ENCODE results near the gene PIRT.

The PIRT gene

GRCh38 chr17:10815319-10815718, 22.6 kb downstream of the PIRT start:
- DNase-seq: no peak

GRCh38 chr17:10814075-10814474, 23.8 kb downstream of the PIRT start:
- no peak for DNase-seq

GRCh38 chr17:10812674-10813073, 25.2 kb downstream of the PIRT start:
- no peak for DNase-seq

- DNase-seq: no peak
Observed at GRCh38 chr17:10809605-10810004, 28.3 kb downstream of the PIRT start.

GRCh38 chr17:10807704-10808128, 30.2 kb downstream of the PIRT start:
- DNase-seq: no peak

GRCh38 chr17:10806545-10807262, 31.2 kb downstream of the PIRT start:
- DNase-seq: no peak

- no peak for DNase-seq
Observed at GRCh38 chr17:10805911-10806310, 32.0 kb downstream of the PIRT start.

GRCh38 chr17:10804546-10804945, 33.3 kb downstream of the PIRT start:
- no peak for DNase-seq

GRCh38 chr17:10803830-10804475, 33.9 kb downstream of the PIRT start, which contains the start of gene TMEM238L:
TMEM238L (minus strand) TSS chr17:10804099; CDS start chr17:10803963, 136 bp downstream.
- no peak for DNase-seq

- DNase-seq: no peak
Observed at GRCh38 chr17:10803350-10803749, 34.5 kb downstream of the PIRT start.

- no peak for DNase-seq
Observed at GRCh38 chr17:10802496-10803284, 35.2 kb downstream of the PIRT start.

GRCh38 chr17:10799407-10799806, 38.5 kb downstream of the PIRT start:
- no peak for DNase-seq

- no peak for DNase-seq
Observed at GRCh38 chr17:10798910-10799309, 39.0 kb downstream of the PIRT start.

GRCh38 chr17:10798332-10798749, 39.5 kb downstream of the PIRT start:
- DNase-seq: peak; percentile 35

GRCh38 chr17:10797476-10798328, 40.2 kb downstream of the PIRT start:
- DNase-seq: no peak

- no peak for DNase-seq
Observed at GRCh38 chr17:10793816-10794215, 44.1 kb downstream of the PIRT start.

GRCh38 chr17:10793256-10793655, 44.6 kb downstream of the PIRT start:
- no peak for DNase-seq

GRCh38 chr17:10792151-10792550, 45.7 kb downstream of the PIRT start:
- no peak for DNase-seq

- peak; percentile 77 for DNase-seq
Observed at GRCh38 chr17:10790491-10791401, 47.1 kb downstream of the PIRT start.

- no peak for DNase-seq
Observed at GRCh38 chr17:10789694-10790271, 48.1 kb downstream of the PIRT start.

Data from right hindlimb (tissue), 1 donor.